ENCODE data around the gene NIPSNAP2. TPM values are rescaled to one million over a fixed set of nuclear protein-coding genes. Genes with fewer than 3 reads are reported as not detected.
A peak's percentile ranks its signal among the peaks of the same experiment; 100 is the strongest.

NIPSNAP2 gene
- total RNA-seq, 2 experiments from 2014 or later, result 40.7 to 45.9 TPM

GRCh38 chr7:55957190-55957589 is 7.2 kb upstream of the NIPSNAP2 start:
- Mint-ChIP-seq H3K27ac (no peak overlapping the region), H3K9me3 (no peaks in the 10 kb centered on the region), H3K4me1 (ENCODE audit: low read depth) (peaks cover 14% of the 10 kb centered on the region), H3K36me3 (ENCODE audit: low read depth) (peaks cover 19% of the 10 kb centered on the region), H3K27me3 (no peaks in the 10 kb centered on the region), H3K4me3 (no peak overlapping the region)
- Histone ChIP-seq H3K27me3 (ENCODE audit: control insufficient read depth in 1 of 2, insufficient read depth in 2 of 2, low read length in 2 of 2) (no peaks in the 10 kb centered on the region), H3K4me3 (ENCODE audit: low read length) (no peak overlapping the region), H3K27ac (ENCODE audit: low read depth in 1 of 2, low read length in 2 of 2) (no peak overlapping the region), H3K9me3 (ENCODE audit: control insufficient read depth in 1 of 2, insufficient read depth in 1 of 2, low read length in 2 of 2) (no peaks in the 10 kb centered on the region), H3K36me3 (ENCODE audit: insufficient read depth, low read length) (peaks cover 8% of the 10 kb centered on the region), H3K4me1 (ENCODE audit: insufficient read depth, low read length) (peaks cover 10% of the 10 kb centered on the region)
- ATAC-seq (ENCODE audit: poor library complexity) (no peak), DNase-seq (no peak)
- TF ChIP-seq CTCF (IDR thresholded peaks at IDR 0.05), result no peak
- intact Hi-C loops (cut with DNase I, micrococcal nuclease), result no loop called here
- ChIA-PET CTCF (no interaction called here), POLR2A (no interaction called here)

GRCh38 chr7:55962014-55962413 is 2.4 kb upstream of the NIPSNAP2 start:
- Histone ChIP-seq H3K4me1 (ENCODE audit: insufficient read depth, low read length) (peaks cover 32% of the 10 kb centered on the region), H3K4me3 (ENCODE audit: low read length) (no peak overlapping the region), H3K27ac (ENCODE audit: low read depth in 1 of 2, low read length in 2 of 2) (no peak overlapping the region), H3K27me3 (ENCODE audit: control insufficient read depth in 1 of 2, insufficient read depth in 2 of 2, low read length in 2 of 2) (no peaks in the 10 kb centered on the region), H3K36me3 (ENCODE audit: insufficient read depth, low read length) (peaks cover 4% of the 10 kb centered on the region), H3K9me3 (ENCODE audit: control insufficient read depth in 1 of 2, insufficient read depth in 1 of 2, low read length in 2 of 2) (no peaks in the 10 kb centered on the region)
- DNase-seq, result no peak
- no peak overlapping the region for H3K27ac Mint-ChIP-seq
- no peaks in the 10 kb centered on the region for H3K36me3 Mint-ChIP-seq (ENCODE audit: low read depth)
- no peaks in the 10 kb centered on the region for H3K27me3 Mint-ChIP-seq
- H3K9me3 Mint-ChIP-seq, result no peaks in the 10 kb centered on the region
- ChIA-PET POLR2A (interaction anchor here (0.6 kb wide), 1 partner anchor 14 kb away, joined by 3 read pairs; no protein-coding TSS in a partner anchor), CTCF (no interaction called here)
- ATAC-seq (ENCODE audit: poor library complexity), result no peak
- peak overlapping the region; percentile 40 for H3K4me3 Mint-ChIP-seq
- TF ChIP-seq CTCF (IDR thresholded peaks at IDR 0.05), result no peak
- H3K4me1 Mint-ChIP-seq (ENCODE audit: low read depth), result peaks cover 28% of the 10 kb centered on the region
- intact Hi-C loops (cut with DNase I, micrococcal nuclease), result loop anchor here (5.0 to 10.0 kb wide), 6 partner anchors 145 to 1207 kb away; partner anchors contain the start of genes CHCHD2 (in 1 of the 2), SEC61G (in 1 of the 2) and VOPP1 (in 1 of the 2)

- Histone ChIP-seq H3K4me1 (ENCODE audit: insufficient read depth, low read length) (peaks cover 35% of the 10 kb centered on the region), H3K4me3 (ENCODE audit: low read length) (peak overlapping the region; percentile 60), H3K27me3 (ENCODE audit: control insufficient read depth in 1 of 2, insufficient read depth in 2 of 2, low read length in 2 of 2) (no peaks in the 10 kb centered on the region), H3K36me3 (ENCODE audit: insufficient read depth, low read length) (peaks cover 5% of the 10 kb centered on the region), H3K27ac (ENCODE audit: low read depth in 1 of 2, low read length in 2 of 2) (peak overlapping the region; percentile 48 to 57), H3K9me3 (ENCODE audit: control insufficient read depth in 1 of 2, insufficient read depth in 1 of 2, low read length in 2 of 2) (no peaks in the 10 kb centered on the region)
- intact Hi-C loops (cut with DNase I, micrococcal nuclease), result loop anchor here (1.0 to 10.0 kb wide), 8 partner anchors 12 to 1209 kb away; partner anchors contain the start of genes CHCHD2 (in 1 of the 2), MRPS17 (in 1 of the 2), SEC61G (in 1 of the 2) and VOPP1 (in 1 of the 2)
- Mint-ChIP-seq H3K36me3 (ENCODE audit: low read depth) (peaks cover 4% of the 10 kb centered on the region), H3K4me1 (ENCODE audit: low read depth) (peaks cover 35% of the 10 kb centered on the region), H3K27ac (peak overlapping the region; percentile 86), H3K9me3 (no peaks in the 10 kb centered on the region), H3K27me3 (no peaks in the 10 kb centered on the region), H3K4me3 (peak overlapping the region; percentile 84)
- ATAC-seq (ENCODE audit: poor library complexity) (no peak), DNase-seq (peak in 1 of 14 experiments; percentile 11)
- no peak for TF ChIP-seq CTCF (IDR thresholded peaks at IDR 0.05)
- ChIA-PET POLR2A (interaction anchor here (0.6 to 2.9 kb wide), 8 partner anchors 8 to 709 kb away, joined by 3 to 18 read pairs (median 5); partner anchors contain the start of genes CCT6A, CHCHD2 and PSPH), CTCF (interaction anchor here (0.6 to 1.2 kb wide), 5 partner anchors 8 to 323 kb away, joined by 3 to 5 read pairs (median 4); partner anchors contain the start of gene CHCHD2)
Observed at GRCh38 chr7:55963584-55964168, 709 bp upstream of the NIPSNAP2 start.
